ENCODE data around the gene PCDH12. TPM values are rescaled to one million over a fixed set of nuclear protein-coding genes. Genes with fewer than 3 reads are reported as not detected.

PCDH12 gene
- total and polyA plus RNA-seq, 8 donors, result 0.35 to 7.0 (median 1.7) TPM

- no peaks in the 10 kb centered on the region for H3K27me3 ChIP-seq
- peaks cover 0 to 12% (median 11%) of the 10 kb centered on the region in 4 donors for H3K36me3 ChIP-seq
- DNase-seq, result no peak
- H3K27ac ChIP-seq, result no peak overlapping the region
- 74 to 100% (median 81%) methylated on average over 1 to 2 of the region's 2 CpGs for WGBS, 5 donors
- TF ChIP-seq, protein P1, sequence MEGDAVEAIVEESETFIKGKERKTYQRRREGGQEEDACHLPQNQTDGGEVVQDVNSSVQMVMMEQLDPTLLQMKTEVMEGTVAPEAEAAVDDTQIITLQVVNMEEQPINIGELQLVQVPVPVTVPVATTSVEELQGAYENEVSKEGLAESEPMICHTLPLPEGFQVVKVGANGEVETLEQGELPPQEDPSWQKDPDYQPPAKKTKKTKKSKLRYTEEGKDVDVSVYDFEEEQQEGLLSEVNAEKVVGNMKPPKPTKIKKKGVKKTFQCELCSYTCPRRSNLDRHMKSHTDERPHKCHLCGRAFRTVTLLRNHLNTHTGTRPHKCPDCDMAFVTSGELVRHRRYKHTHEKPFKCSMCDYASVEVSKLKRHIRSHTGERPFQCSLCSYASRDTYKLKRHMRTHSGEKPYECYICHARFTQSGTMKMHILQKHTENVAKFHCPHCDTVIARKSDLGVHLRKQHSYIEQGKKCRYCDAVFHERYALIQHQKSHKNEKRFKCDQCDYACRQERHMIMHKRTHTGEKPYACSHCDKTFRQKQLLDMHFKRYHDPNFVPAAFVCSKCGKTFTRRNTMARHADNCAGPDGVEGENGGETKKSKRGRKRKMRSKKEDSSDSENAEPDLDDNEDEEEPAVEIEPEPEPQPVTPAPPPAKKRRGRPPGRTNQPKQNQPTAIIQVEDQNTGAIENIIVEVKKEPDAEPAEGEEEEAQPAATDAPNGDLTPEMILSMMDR (IDR thresholded peaks at IDR 0.05), result no peak
- no peak for TF ChIP-seq POLR2A (IDR thresholded peaks at IDR 0.05)
- intact Hi-C loops (cut with DNase I; ENCODE audit: low total_unique reads), result no loop called here
- no peaks in the 10 kb centered on the region for H3K9me3 ChIP-seq
- H3K4me1 ChIP-seq, result peaks cover 7 to 27% (median 21%) of the 10 kb centered on the region in 4 donors
- no peak overlapping the region for H3K4me3 ChIP-seq
These were observed 37.2 kb downstream of the PCDH12 start for GRCh38 chr5:141920771-141921170.

GRCh38 chr5:141919218-141920119 lies 38.5 kb downstream of the PCDH12 start:
- WGBS, 5 donors, result 77 to 87% (median 83%) methylated on average over 7 to 8 of the region's 8 CpGs
- Histone ChIP-seq H3K36me3 (no peaks in the 10 kb centered on the region), H3K9me3 (no peaks in the 10 kb centered on the region), H3K27me3 (peaks cover 0 to 4% (median 0%) of the 10 kb centered on the region in 3 donors), H3K4me3 (no peak overlapping the region), H3K27ac (no peak overlapping the region), H3K4me1 (peaks cover 6 to 18% (median 15%) of the 10 kb centered on the region in 4 donors)
- intact Hi-C loops (cut with DNase I; ENCODE audit: low total_unique reads), result no loop called here
- no peak for DNase-seq
- no peak for TF ChIP-seq POLR2A (IDR thresholded peaks at IDR 0.05)
- no peak for TF ChIP-seq POLR2AphosphoS5 (IDR thresholded peaks at IDR 0.05)
- TF ChIP-seq EP300 (IDR thresholded peaks at IDR 0.05), result no peak
- TF ChIP-seq, protein P1 (IDR thresholded peaks at IDR 0.05), result no peak

DNA sequence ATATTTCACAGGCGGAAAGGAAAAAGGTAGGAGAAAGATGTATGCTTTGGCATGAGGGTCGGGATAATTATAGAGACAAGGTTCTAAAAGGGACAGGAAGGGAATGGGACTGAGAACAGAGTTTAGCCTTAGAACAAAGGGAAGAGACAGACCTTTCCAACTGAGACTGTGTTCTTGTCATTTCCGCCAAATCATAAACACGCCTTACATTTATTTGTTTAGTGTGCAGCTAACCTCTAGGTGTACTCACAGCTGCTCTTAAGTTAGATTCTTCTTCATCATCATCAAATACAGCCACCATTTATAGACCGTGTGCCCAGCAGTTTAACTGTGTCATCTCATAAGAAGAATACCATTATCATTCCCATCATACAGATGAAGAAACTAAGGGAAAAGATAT lies 40.2 kb downstream of the PCDH12 start:
- Histone ChIP-seq H3K9me3 (no peaks in the 10 kb centered on the region), H3K36me3 (no peaks in the 10 kb centered on the region), H3K4me3 (no peak overlapping the region), H3K4me1 (peaks cover 9 to 17% (median 14%) of the 10 kb centered on the region in 4 donors), H3K27ac (no peak overlapping the region), H3K27me3 (peaks cover 0 to 21% (median 0%) of the 10 kb centered on the region in 3 donors)
- DNase-seq, result no peak
- intact Hi-C loops (cut with DNase I; ENCODE audit: low total_unique reads), result no loop called here
- no peak for TF ChIP-seq EP300 (IDR thresholded peaks at IDR 0.05)
- WGBS, 5 donors, result 72 to 87% (median 74%) methylated on average over 5 of the region's 5 CpGs

DNA sequence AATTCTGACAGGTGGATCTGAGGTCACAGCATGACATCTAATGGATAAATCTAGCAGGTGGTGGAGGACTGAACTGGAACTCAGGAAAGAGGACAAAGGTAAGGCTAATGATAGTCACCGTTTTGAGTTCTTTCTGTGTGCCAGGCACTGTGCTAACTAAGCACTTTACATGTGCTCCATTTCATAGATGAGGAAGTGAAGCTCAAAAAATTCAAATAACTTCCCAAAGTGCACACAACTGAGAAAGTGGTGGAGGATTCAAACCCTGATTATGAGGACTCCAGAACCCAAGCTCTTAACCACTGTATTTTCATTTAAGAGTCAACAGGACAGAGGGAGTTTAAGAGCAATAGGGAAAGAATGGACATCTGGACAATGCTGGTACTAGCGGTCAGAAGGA lies 41.5 kb downstream of the PCDH12 start:
- 62 to 72% (median 66%) methylated on average over 2 of the region's 2 CpGs for WGBS, 5 donors
- H3K9me3 ChIP-seq, result no peaks in the 10 kb centered on the region
- H3K4me3 ChIP-seq, result no peak overlapping the region
- peaks cover 9 to 13% (median 11%) of the 10 kb centered on the region in 4 donors for H3K4me1 ChIP-seq
- H3K27ac ChIP-seq, result no peak overlapping the region
- intact Hi-C loops (cut with DNase I; ENCODE audit: low total_unique reads), result no loop called here
- peaks cover 0 to 25% (median 0%) of the 10 kb centered on the region in 3 donors for H3K27me3 ChIP-seq
- no peak for DNase-seq
- no peaks in the 10 kb centered on the region for H3K36me3 ChIP-seq
- TF ChIP-seq POLR2AphosphoS5 (IDR thresholded peaks at IDR 0.05), result no peak
- TF ChIP-seq EP300 (IDR thresholded peaks at IDR 0.05), result no peak
- TF ChIP-seq POLR2A (IDR thresholded peaks at IDR 0.05), result no peak
- TF ChIP-seq, protein P1 (IDR thresholded peaks at IDR 0.05), result no peak

- H3K27ac ChIP-seq, result no peak overlapping the region
- no peak overlapping the region for H3K4me3 ChIP-seq
- H3K27me3 ChIP-seq, result peaks cover 0 to 25% (median 0%) of the 10 kb centered on the region in 3 donors
- no peaks in the 10 kb centered on the region for H3K36me3 ChIP-seq
- intact Hi-C loops (cut with DNase I; ENCODE audit: low total_unique reads), result no loop called here
- H3K4me1 ChIP-seq, result peaks cover 9 to 13% (median 11%) of the 10 kb centered on the region in 4 donors
- no peak for DNase-seq
- H3K9me3 ChIP-seq, result no peaks in the 10 kb centered on the region
- TF ChIP-seq POLR2A (IDR thresholded peaks at IDR 0.05) (no peak), POLR2AphosphoS5 (IDR thresholded peaks at IDR 0.05) (no peak), EP300 (IDR thresholded peaks at IDR 0.05) (no peak)
- TF ChIP-seq, protein P1 (IDR thresholded peaks at IDR 0.05), result no peak
- 55 to 79% (median 66%) methylated on average over 6 of the region's 6 CpGs for WGBS, 5 donors
These were observed 42.1 kb downstream of the PCDH12 start for GRCh38 chr5:141915881-141916336.
